ENCODE measurements around the gene MSX2.

DNA sequence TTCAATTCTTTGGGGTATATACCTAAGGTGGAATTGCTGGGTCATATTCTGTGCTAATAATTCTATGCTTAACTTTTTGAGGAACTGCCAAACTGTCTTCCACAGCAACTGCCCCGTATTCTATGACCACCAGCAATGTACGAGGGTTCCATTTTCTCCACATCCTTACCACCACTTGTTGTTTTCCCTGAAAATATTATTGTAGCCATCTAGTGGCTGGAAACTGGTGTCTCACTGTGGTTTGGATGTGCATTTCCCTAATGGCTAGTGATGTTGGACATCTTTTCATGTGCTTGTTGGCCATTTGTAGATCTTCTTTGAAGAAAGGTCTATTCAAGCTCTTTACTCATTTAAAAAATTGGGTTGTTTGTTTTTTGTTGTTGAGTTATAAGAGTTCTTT, 30.7 kb downstream of the MSX2 start:
- TF ChIP-seq ZNF274 (IDR thresholded peaks at IDR 0.05; ENCODE audit: low read depth, low read length) (no peak), YY1 (IDR thresholded peaks at IDR 0.05; ENCODE audit: insufficient read depth, insufficient read length) (no peak)
